ENCODE measurements around the gene EBF4.

- peak; percentile 51; the same call in 1 of the 2 replicates for TF ChIP-seq CTCF (conservative IDR thresholded peaks at IDR 0.05; ENCODE audit: low read length)
- no peak for TF ChIP-seq EZH2phosphoT487 (IDR thresholded peaks at IDR 0.05; ENCODE audit: borderline replicate concordance, low read depth, low read length)
Measured at GRCh38 chr20:2671977-2672376, 20.6 kb upstream of the EBF4 start.
